Loucy (cell line): ENCODE results near the gene CACNA1H.

Experiments
- CTCF ChIP-seq: fragments of 200-600 bp; sonication (generic); conservative IDR thresholded peaks from 2 replicates; pipeline ENCODE4 v1.5.1; 2014; ENCODE audit warnings: mild to moderate bottlenecking, antibody characterized with exemption, low read length
- EZH2phosphoT487 ChIP-seq: fragments of 200-600 bp; IDR thresholded peaks from 2 replicates; pipeline ENCODE4 v1.6.1; 2018; ENCODE audit warnings: antibody characterized with exemption, mild to moderate bottlenecking, moderate library complexity, borderline replicate concordance

GRCh38 chr16:1109648-1110047 is 43.3 kb upstream of the CACNA1H start:
- no peak for TF ChIP-seq CTCF
- TF ChIP-seq EZH2phosphoT487: no peak
